Erythroblast (primary cell): ENCODE results near the gene CDC14B.

ENCODE experiments used
- GATA1 ChIP-seq: IDR thresholded peaks from 2 replicates; pipeline ENCODE4 v1.6.1; 2011; ENCODE audit warnings: low read depth, mild to moderate bottlenecking, control low read depth, low read length, moderate library complexity
- POLR2A ChIP-seq: IDR thresholded peaks from 2 replicates; pipeline ENCODE4 v1.6.1; 2011; ENCODE audit warnings: mild to moderate bottlenecking, low read length

- TF ChIP-seq POLR2A (no peak), GATA1 (no peak)
Measured at GRCh38 chr9:96565671-96566497, 53.8 kb downstream of the CDC14B start.
